GM12874 (cell line): ENCODE results near the gene SLC9A6.

Source experiments
- TF ChIP-seq, protein P1 (sequence below): IDR thresholded peaks from 2 replicates; pipeline ENCODE4 v1.5.1; 2011; ENCODE audit warnings: low read depth, mild to moderate bottlenecking, control low read depth, low read length, moderate library complexity; ENCODE audit not compliant: insufficient read depth

SLC9A6 gene

GRCh38 chrX:136015016-136015415 is 29.8 kb downstream of the SLC9A6 start:
- TF ChIP-seq, protein P1, sequence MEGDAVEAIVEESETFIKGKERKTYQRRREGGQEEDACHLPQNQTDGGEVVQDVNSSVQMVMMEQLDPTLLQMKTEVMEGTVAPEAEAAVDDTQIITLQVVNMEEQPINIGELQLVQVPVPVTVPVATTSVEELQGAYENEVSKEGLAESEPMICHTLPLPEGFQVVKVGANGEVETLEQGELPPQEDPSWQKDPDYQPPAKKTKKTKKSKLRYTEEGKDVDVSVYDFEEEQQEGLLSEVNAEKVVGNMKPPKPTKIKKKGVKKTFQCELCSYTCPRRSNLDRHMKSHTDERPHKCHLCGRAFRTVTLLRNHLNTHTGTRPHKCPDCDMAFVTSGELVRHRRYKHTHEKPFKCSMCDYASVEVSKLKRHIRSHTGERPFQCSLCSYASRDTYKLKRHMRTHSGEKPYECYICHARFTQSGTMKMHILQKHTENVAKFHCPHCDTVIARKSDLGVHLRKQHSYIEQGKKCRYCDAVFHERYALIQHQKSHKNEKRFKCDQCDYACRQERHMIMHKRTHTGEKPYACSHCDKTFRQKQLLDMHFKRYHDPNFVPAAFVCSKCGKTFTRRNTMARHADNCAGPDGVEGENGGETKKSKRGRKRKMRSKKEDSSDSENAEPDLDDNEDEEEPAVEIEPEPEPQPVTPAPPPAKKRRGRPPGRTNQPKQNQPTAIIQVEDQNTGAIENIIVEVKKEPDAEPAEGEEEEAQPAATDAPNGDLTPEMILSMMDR, result no peak

GRCh38 chrX:136016881-136017280 is 31.6 kb downstream of the SLC9A6 start:
- TF ChIP-seq, protein P1, result no peak

DNA sequence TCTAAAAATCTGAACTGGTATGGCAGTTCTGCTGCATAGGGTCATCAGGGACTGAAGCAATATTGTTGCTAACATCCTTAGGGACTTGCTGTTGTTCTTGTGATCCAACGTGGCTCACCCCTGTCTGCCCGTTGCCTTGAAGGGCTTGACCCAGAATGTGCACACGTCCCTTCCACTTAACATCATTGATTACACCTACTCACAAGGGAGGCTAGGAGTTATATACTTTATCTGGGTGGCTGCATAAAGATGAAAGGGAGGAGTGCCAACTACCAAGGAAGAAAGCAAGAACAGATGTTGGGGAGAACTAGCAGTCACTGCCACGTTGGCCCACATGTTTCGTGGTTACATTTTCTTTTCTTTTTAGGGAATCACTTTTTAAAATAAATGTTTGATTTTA is 34.0 kb downstream of the SLC9A6 start:
- TF ChIP-seq, protein P1, result no peak

- TF ChIP-seq, protein P1, result no peak
Measured at GRCh38 chrX:136021160-136021559, 35.9 kb downstream of the SLC9A6 start.

DNA sequence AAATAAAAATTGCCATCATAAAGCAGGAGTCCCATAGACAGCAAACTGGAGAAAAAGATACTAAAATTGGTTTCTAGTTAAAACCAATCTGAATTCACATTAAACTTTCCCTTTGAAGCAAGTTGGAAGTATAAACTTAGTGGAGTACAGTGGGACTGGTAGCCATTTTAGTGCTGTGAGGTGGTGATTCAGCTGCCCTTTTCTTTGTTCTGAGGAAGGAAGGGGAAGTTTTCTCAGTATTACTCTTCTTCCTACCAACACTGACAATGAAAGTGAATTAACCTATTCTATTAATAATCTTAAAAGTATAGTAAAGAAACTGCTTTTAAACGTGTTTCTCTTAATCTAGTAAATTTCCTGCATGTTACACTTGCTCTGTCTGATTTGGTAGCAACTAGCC is 36.7 kb downstream of the SLC9A6 start:
- TF ChIP-seq, protein P1, result no peak

- TF ChIP-seq, protein P1, result no peak
Measured at GRCh38 chrX:136025091-136025490, 39.9 kb downstream of the SLC9A6 start.

- TF ChIP-seq, protein P1, result peak; percentile 21; the same call in 1 of the 2 replicates
Measured at GRCh38 chrX:136028383-136028984, 43.2 kb downstream of the SLC9A6 start.

GRCh38 chrX:136029766-136030165 is 44.5 kb downstream of the SLC9A6 start:
- TF ChIP-seq, protein P1, result no peak
